Adrenal gland (tissue), 12 donors: ENCODE data around the gene GRPEL2. TPM values are rescaled to one million over a fixed set of nuclear protein-coding genes. Genes with fewer than 3 reads are reported as not detected.

Source experiments
- DNase-seq, 7 donors: peaks; one replicate each; pipeline ENCODE4 v3.0.0-alpha.2; 2019 to 2020
- H3K27ac ChIP-seq, 5 donors: fragments of 200-600 bp; sonication (generic) in 4 of 5; 1 replicate in 3 of 5; 2 replicates in 2 of 5; pipeline versions ENCODE4 v1.5.1 to v1.8.0; 2016 to 2020; ENCODE audit warnings: mild to moderate bottlenecking in 1 of 5
- H3K27me3 ChIP-seq: fragments of 200-600 bp; 2 replicates; pipeline ENCODE4 v1.8.0; 2021
- H3K36me3 ChIP-seq, 2 donors: fragments of 200-600 bp; replicated peaks in 1 of 2; 1 replicate in 1 of 2; 2 replicates in 1 of 2; pipeline versions ENCODE4 v1.5.1 to v1.8.0; 2018 to 2022
- H3K4me1 ChIP-seq, 2 donors: fragments of 200-600 bp; replicated peaks in 1 of 2; 1 replicate in 1 of 2; 2 replicates in 1 of 2; pipeline versions ENCODE4 v1.5.1 to v1.8.0; 2018 to 2021
- H3K4me3 ChIP-seq, 4 donors: fragments of 200-600 bp; sonication (generic) in 3 of 4; one replicate each; pipeline ENCODE4 v1.5.1; 2016 to 2018
- H3K9me3 ChIP-seq, 3 donors: fragments of 200-600 bp; sonication (generic) in 1 of 3; replicated peaks in 1 of 3; 1 replicate in 2 of 3; 2 replicates in 1 of 3; pipeline versions ENCODE4 v1.5.1 to v1.8.0; 2016 to 2021
- CTCF ChIP-seq, 6 experiments: fragments of 450-650 bp in 4 of 6; fragments of 200-600 bp in 2 of 6; sonication (generic) in 1 of 6; IDR thresholded peaks; 1 replicate in 5 of 6; 2 replicates in 1 of 6; pipeline versions ENCODE4 v1.5.1 to v1.8.0; 2016 to 2021; ENCODE audit warnings: antibody characterized with exemption in 6 of 6, mild to moderate bottlenecking in 2 of 6, moderate library complexity in 1 of 6
- POLR2A ChIP-seq, 2 donors: fragments of 450-650 bp; IDR thresholded peaks; one replicate each; pipeline ENCODE4 v1.6.1; 2017; ENCODE audit warnings: antibody characterized with exemption in 2 of 2, mild to moderate bottlenecking in 2 of 2, moderate library complexity in 1 of 2
- WGBS, 4 donors: extraction: QIAGEN DNeasy Blood & Tissue Kit in 2 of 4; methylation state at CpG; one replicate each; pipeline versions ENCODE4 v1.1.5 to v1.1.7; 2013 to 2017; 5-methylcytosine and 5-hydroxymethylcytosine counted together
- intact Hi-C, 2 donors: fragments of 100-400 bp; cut with DNase I; formaldehyde crosslinking; loops; one replicate each; pipeline versions ENCODE4 v1.14.1 to v1.15.0; 2022 to 2023
- polyA plus RNA-seq, 3 donors: library from polyadenylated mRNA; stranded (reverse); fragments of 200-250 nt in 2 of 3; fragments of 350-450 nt in 1 of 3; fragmentation: Illumina TruSeq in 1 of 3; extraction: RNeasy Lipid Tissue Mini Kit (QIAGEN cat#74804) in 1 of 3; gene quantifications; one replicate each; pipeline ENCODE4 v1.2.3, GENCODE V29; 2013 to 2014
- total RNA-seq, 9 donors: library from RNA; depleted of rRNA in 4 of 9; stranded (reverse); fragments of >200 nt in 4 of 9; fragments of 120-200 nt in 1 of 9; fragmentation: NEBNext Ultra II Directional in 1 of 9; extraction: Animal tissue kit (Norgen Biotek cat#: 25700) in 1 of 9; gene quantifications; one replicate each; pipeline versions ENCODE4 v1.1.0 to v1.2.4, GENCODE V29; 2013 to 2023
- donor health status: healthy with polysubstance abuse.
- donor health status: Bipolar disorder and iron deficiency.
- donor health status: DM: yes; HTN: yes; CAD: no.
- donor health status: DM: no; HTN: no; CAD: no.
- donor health status: DM: no; HTN: no; CAD: no.
- donor health status: DM: yes; HTN: yes; CAD: no.

GRPEL2 gene
- total and polyA plus RNA-seq, 12 donors = 3.9 to 17.4 (median 12.0) TPM

GRCh38 chr5:149362541-149362940, 17.2 kb downstream of the GRPEL2 start:
- Histone ChIP-seq H3K4me1 (peaks cover 5 to 7% of the 10 kb centered on the region in 2 donors), H3K27ac (no peak overlapping the region), H3K9me3 (no peaks in the 10 kb centered on the region), H3K4me3 (no peak overlapping the region), H3K36me3 (no peaks in the 10 kb centered on the region), H3K27me3 (no peaks in the 10 kb centered on the region)
- no peak for DNase-seq
- intact Hi-C loops = no loop called here
- TF ChIP-seq POLR2A (IDR thresholded peaks at IDR 0.05) = no peak
- TF ChIP-seq CTCF (IDR thresholded peaks at IDR 0.05) = no peak
- 84 to 93% (median 90%) methylated on average over 9 to 12 of the region's 12 CpGs for WGBS, 4 donors

DNA sequence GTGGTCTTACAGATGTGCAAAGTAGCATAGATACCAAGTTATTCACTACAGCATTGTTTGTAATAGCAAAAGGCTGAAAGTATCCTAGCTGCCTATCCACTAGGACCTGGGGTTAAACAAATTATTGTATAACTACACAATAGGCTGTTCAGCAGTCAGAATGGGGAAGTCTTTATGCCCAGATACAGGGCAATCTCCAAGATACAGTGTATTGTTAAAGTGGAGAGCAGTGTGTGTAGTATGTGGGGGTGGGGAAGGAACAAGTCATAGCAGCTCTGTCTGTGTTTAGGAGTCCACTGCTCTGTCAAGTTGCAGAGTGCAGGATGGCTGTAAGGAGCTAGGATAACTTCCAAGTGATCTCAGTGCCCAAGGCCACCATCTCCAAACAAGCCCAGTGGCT, 18.1 kb downstream of the GRPEL2 start:
- no peaks in the 10 kb centered on the region for H3K27me3 ChIP-seq
- peaks cover 3% of the 10 kb centered on the region in 2 donors for H3K4me1 ChIP-seq
- intact Hi-C loops = no loop called here
- no peak for TF ChIP-seq CTCF (IDR thresholded peaks at IDR 0.05)
- no peak for TF ChIP-seq POLR2A (IDR thresholded peaks at IDR 0.05)
- no peak overlapping the region for H3K4me3 ChIP-seq
- DNase-seq = no peak
- no peaks in the 10 kb centered on the region for H3K36me3 ChIP-seq
- H3K9me3 ChIP-seq = no peaks in the 10 kb centered on the region
- H3K27ac ChIP-seq = no peak overlapping the region

DNA sequence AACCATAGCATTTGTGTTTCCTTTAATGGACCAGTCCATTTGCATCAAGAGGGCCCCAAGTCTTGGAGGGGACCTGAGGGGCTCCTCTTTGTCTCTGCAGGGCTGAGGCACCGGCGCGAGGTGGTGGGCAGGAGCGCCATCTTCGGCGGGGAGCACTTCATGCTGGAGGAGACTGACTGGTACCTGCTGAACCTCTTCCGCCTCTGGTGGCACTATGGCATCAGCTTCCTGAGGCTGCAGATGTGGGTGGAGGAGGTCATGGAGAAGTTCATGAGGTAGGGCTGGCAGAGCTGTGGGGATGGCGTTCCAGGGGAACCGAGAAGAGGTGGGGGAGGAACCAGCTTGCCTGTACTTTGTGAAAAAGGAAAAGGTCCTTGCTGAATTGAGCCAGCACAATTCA, 18.6 kb downstream of the GRPEL2 start:
- H3K27me3 ChIP-seq = no peaks in the 10 kb centered on the region
- no peak overlapping the region for H3K4me3 ChIP-seq
- no peak overlapping the region for H3K27ac ChIP-seq
- H3K4me1 ChIP-seq = no peaks in the 10 kb centered on the region
- TF ChIP-seq POLR2A (IDR thresholded peaks at IDR 0.05) = no peak
- TF ChIP-seq CTCF (IDR thresholded peaks at IDR 0.05) = no peak
- H3K9me3 ChIP-seq = no peaks in the 10 kb centered on the region
- intact Hi-C loops = no loop called here
- DNase-seq = peak in 1 of 7 donors; percentile 37
- no peaks in the 10 kb centered on the region for H3K36me3 ChIP-seq
- 86 to 96% (median 93%) methylated on average over 4 to 9 of the region's 9 CpGs for WGBS, 4 donors

DNA sequence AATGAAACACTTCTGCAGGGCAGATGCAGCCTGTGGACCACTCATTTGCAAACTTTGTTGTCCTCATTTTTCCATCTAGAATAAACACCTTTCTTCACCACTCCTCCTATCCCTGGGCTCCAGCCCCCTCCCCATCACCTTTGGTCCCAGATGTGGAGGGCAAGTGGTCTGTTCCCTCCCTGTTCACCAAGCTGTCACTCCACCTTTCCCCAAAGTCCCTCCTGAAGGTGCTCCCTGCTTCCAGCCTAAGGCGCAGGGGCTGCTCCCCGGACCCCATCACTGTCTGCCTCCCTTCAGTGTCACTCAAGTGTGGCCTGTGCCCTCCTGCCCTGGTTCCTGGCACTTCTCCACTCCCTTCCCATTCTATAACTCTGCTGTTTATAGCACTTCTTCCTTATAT, 19.4 kb downstream of the GRPEL2 start:
- Histone ChIP-seq H3K27me3 (no peaks in the 10 kb centered on the region), H3K4me1 (no peaks in the 10 kb centered on the region), H3K9me3 (no peaks in the 10 kb centered on the region), H3K36me3 (no peaks in the 10 kb centered on the region), H3K4me3 (no peak overlapping the region), H3K27ac (no peak overlapping the region)
- WGBS, 4 donors = 89 to 100% (median 96%) methylated on average over 2 of the region's 2 CpGs
- peak in 1 of 7 donors; percentile 35 for DNase-seq
- TF ChIP-seq POLR2A (IDR thresholded peaks at IDR 0.05) = no peak
- TF ChIP-seq CTCF (IDR thresholded peaks at IDR 0.05) = no peak
- intact Hi-C loops = loop anchor here (5.0 kb wide), 1 partner anchor 47 kb away; no protein-coding TSS in a partner anchor
